HepG2 (cell line): ENCODE data around the gene SLC16A4. TPM values are rescaled to one million over a fixed set of nuclear protein-coding genes. Genes with fewer than 3 reads are reported as not detected.

ENCODE experiments used
- ATAC-seq: fragments of 200-7000 bp; cut with Tn5 transposase; 3 replicates; pipeline ENCODE4 v1.9.1; 2020; ENCODE audit warnings: mild to moderate bottlenecking, moderate library complexity
- BruUV-seq: library from RNA; stranded (reverse); fragments of 400-500 nt; replicated peaks from 2 replicates; lab custom pipeline; 2021; lab: Mats Ljungman, UMichigan
- CTCF ChIA-PET: fragments of 300-600 bp; formaldehyde crosslinking; extraction: SDS; loops from one replicate; lab custom pipeline; 2021; ENCODE audit warnings: low total read pairs, inconsistent platforms, low intra/inter-chr PET ratio; lab: Yijun Ruan, JAX
- POLR2A ChIA-PET: fragments of 350-600 bp; sonication (Branson Sonifier 250); formaldehyde crosslinking; loops from one replicate; lab custom pipeline; 2020; ENCODE audit warnings: antibody characterized with exemption, inconsistent platforms; lab: Yijun Ruan, JAX
- DNase-seq: peaks from one replicate; pipeline ENCODE4 v3.0.0-alpha.2; 2015; ENCODE audit warnings: low spot score
- FAIRE-seq: peaks from 3 replicates; lab custom pipeline; 2011; peaks lifted over from hg19 to GRCh38; lab: Jason Lieb, UNC
- H2AFZ ChIP-seq: one replicate; pipeline ENCODE4 v1.6.1; 2011; ENCODE audit warnings: low read length, inconsistent platforms
- H3K27ac ChIP-seq: fragments of 300-600 bp; 3 replicates; pipeline ENCODE4 v1.8.0; 2011; ENCODE audit warnings: mixed run types, mild to moderate bottlenecking, mixed read lengths, low read length, inconsistent platforms; ENCODE audit not compliant: insufficient read depth; ENCODE audit errors: extremely low read length
- H3K27me3 ChIP-seq, 2 experiments: fragments of 200-600 bp in 1 of 2; 2 replicates in 1 of 2; 3 replicates in 1 of 2; pipeline versions ENCODE4 v1.6.0 to v1.8.0; 2011; ENCODE audit warnings: low read length in 2 of 2, mild to moderate bottlenecking in 2 of 2, moderate library complexity in 2 of 2, inconsistent platforms in 1 of 2; ENCODE audit not compliant: insufficient read depth in 2 of 2, control insufficient read depth in 1 of 2
- H3K36me3 ChIP-seq, 2 experiments: fragments of 200-600 bp in 1 of 2; replicated peaks in 1 of 2; 2 replicates in 1 of 2; 3 replicates in 1 of 2; pipeline versions ENCODE4 v1.5.1 to v1.8.0; 2011; ENCODE audit warnings: low read length in 2 of 2, inconsistent platforms in 1 of 2; ENCODE audit not compliant: insufficient read depth in 2 of 2, control insufficient read depth in 1 of 2
- H3K4me1 ChIP-seq: 2 replicates; pipeline ENCODE4 v1.5.1; 2012; ENCODE audit warnings: low read length, inconsistent platforms; ENCODE audit not compliant: insufficient read depth
- H3K4me2 ChIP-seq: 2 replicates; pipeline ENCODE4 v1.6.0; 2011; ENCODE audit warnings: low read depth, low read length, inconsistent platforms
- H3K4me3 ChIP-seq, 3 experiments: fragments of 200-600 bp in 1 of 3; sonication (generic), shearing (Covaris generic) in 1 of 3; replicated peaks in 1 of 3; 2 replicates each; pipeline ENCODE4 v1.5.1; 2011 to 2016; ENCODE audit warnings: low read length in 3 of 3, inconsistent platforms in 2 of 3, low read depth in 2 of 3, mild to moderate bottlenecking in 2 of 3, control low read depth in 1 of 3, mixed read lengths in 1 of 3; ENCODE audit not compliant: insufficient read depth in 1 of 3
- H3K79me2 ChIP-seq: one replicate; pipeline ENCODE4 v1.6.1; 2011; ENCODE audit warnings: low read length, inconsistent platforms; ENCODE audit not compliant: insufficient read depth
- H3K9ac ChIP-seq: 2 replicates; pipeline ENCODE4 v1.6.0; 2011; ENCODE audit warnings: mild to moderate bottlenecking, low read depth, low read length, inconsistent platforms; ENCODE audit not compliant: insufficient read depth
- H3K9me3 ChIP-seq: 2 replicates; pipeline ENCODE4 v1.5.1; 2012; ENCODE audit warnings: mild to moderate bottlenecking, low read length
- H4K20me1 ChIP-seq: 2 replicates; pipeline ENCODE4 v1.6.0; 2011; ENCODE audit warnings: inconsistent platforms, mild to moderate bottlenecking, low read length, moderate library complexity; ENCODE audit not compliant: insufficient read depth
- CCAR2 ChIP-seq: fragments of 200-400 bp; formaldehyde crosslinking; optimal IDR thresholded peaks from 2 replicates; pipeline ENCODE3; 2018; ENCODE audit warnings: low read depth, mild to moderate bottlenecking, low read length, moderate library complexity
- PITX1 ChIP-seq: sonication (generic); formaldehyde crosslinking; IDR thresholded peaks from 2 replicates; pipeline ENCODE4 v1.5.1; 2020; ENCODE audit warnings: mild to moderate bottlenecking, missing genetic modification reagents
- SALL1 ChIP-seq: sonication (generic); formaldehyde crosslinking; IDR thresholded peaks from 2 replicates; pipeline ENCODE4 v1.8.0; 2022; ENCODE audit warnings: mild to moderate bottlenecking, missing genetic modification reagents
- TCF7L2 ChIP-seq: IDR thresholded peaks from 2 replicates; pipeline ENCODE4 v1.6.1; 2011; ENCODE audit warnings: mild to moderate bottlenecking, low read depth, low read length, moderate library complexity
- ZNF138 ChIP-seq: sonication (generic); formaldehyde crosslinking; IDR thresholded peaks from 2 replicates; pipeline ENCODE4 v1.5.0; 2020; ENCODE audit warnings: mild to moderate bottlenecking, low read depth, missing genetic modification reagents
- ZNF225 ChIP-seq: sonication (generic); formaldehyde crosslinking; IDR thresholded peaks from 2 replicates; pipeline ENCODE4 v1.4.0; 2020; ENCODE audit warnings: mild to moderate bottlenecking, missing genetic modification reagents
- ZNF235 ChIP-seq: sonication (generic); formaldehyde crosslinking; IDR thresholded peaks from 2 replicates; pipeline ENCODE4 v1.8.1; 2023; ENCODE audit warnings: mild to moderate bottlenecking, missing genetic modification reagents, borderline replicate concordance
- ZNF761 ChIP-seq: sonication (generic); formaldehyde crosslinking; conservative IDR thresholded peaks from 2 replicates; pipeline ENCODE4 v1.4.0; 2020; ENCODE audit warnings: mild to moderate bottlenecking, missing genetic modification reagents
- WGBS: methylation state at CpG from one replicate; pipeline ENCODE4 v1.1.6; 2017; ENCODE audit warnings: low lambda C conversion rate; 5-methylcytosine and 5-hydroxymethylcytosine counted together
- in situ Hi-C: cut with HindIII; loops from 2 replicates; pipeline ENCODE4 v1.10.0; 2017; ENCODE audit warnings: low pct_unique_long_range_greater_than_20kb; ENCODE audit not compliant: extremely low pct_ligation_motif_present
- intact Hi-C: fragments of 100-400 bp; cut with micrococcal nuclease; formaldehyde crosslinking; loops from one replicate; pipeline ENCODE4 v1.10.0; 2022; ENCODE audit not compliant: unreplicated experiment
- polyA plus RNA-seq, 8 experiments: library from polyadenylated mRNA; depleted of rRNA in 3 of 8; stranded (reverse) in 7 of 8; unstranded in 1 of 8; fragments of >200 nt; fragmentation: Illumina TruSeq in 4 of 8; extraction: Trizol in 4 of 8; gene quantifications; 2 replicates each; pipeline versions ENCODE4 v1.2.1 to v1.2.3, GENCODE V29; 2011 to 2016; ENCODE audit warnings: low read depth in 4 of 8, missing spikeins in 1 of 8, mixed read lengths in 1 of 8; ENCODE audit not compliant: insufficient read depth in 1 of 8
- total RNA-seq, 5 experiments: library from RNA; depleted of rRNA; stranded (reverse); fragments of >200 nt; fragmentation: Illumina TruSeq; extraction: Trizol; gene quantifications; 2 replicates each; pipeline ENCODE4 v1.2.3, GENCODE V29; 2016; ENCODE audit warnings: low read depth in 1 of 5
- TF ChIP-seq, protein P1 (sequence below): sonication (generic); formaldehyde crosslinking; IDR thresholded peaks from 2 replicates; pipeline ENCODE4 v1.5.1; 2020; ENCODE audit warnings: missing genetic modification reagents, mild to moderate bottlenecking, borderline replicate concordance
- TF ChIP-seq, protein P2 (sequence below): IDR thresholded peaks from 2 replicates; pipeline ENCODE4 v1.6.1; 2018; ENCODE audit warnings: missing genetic modification reagents
- TF ChIP-seq, protein P3 (sequence below): sonication (generic); formaldehyde crosslinking; IDR thresholded peaks from 2 replicates; pipeline ENCODE4 v1.8.0; 2022; ENCODE audit warnings: mild to moderate bottlenecking, missing genetic modification reagents; ENCODE audit not compliant: insufficient replicate concordance
- TF ChIP-seq, protein P4 (sequence below): sonication (generic); formaldehyde crosslinking; IDR thresholded peaks from 2 replicates; pipeline ENCODE4 v1.8.0; 2022; ENCODE audit warnings: missing genetic modification reagents, mild to moderate bottlenecking, inconsistent platforms, borderline replicate concordance
- TF ChIP-seq, protein P5 (sequence below): sonication (generic); formaldehyde crosslinking; IDR thresholded peaks from 2 replicates; pipeline ENCODE4 v1.9.0; 2021; ENCODE audit warnings: missing genetic modification reagents, mild to moderate bottlenecking, borderline replicate concordance

The SLC16A4 gene
- total and polyA plus RNA-seq, 2 of the 13 experiments (the other 11 are each of a cell fraction or from before 2014, with no cell fraction given) = 1.1 to 1.5 TPM

DNA sequence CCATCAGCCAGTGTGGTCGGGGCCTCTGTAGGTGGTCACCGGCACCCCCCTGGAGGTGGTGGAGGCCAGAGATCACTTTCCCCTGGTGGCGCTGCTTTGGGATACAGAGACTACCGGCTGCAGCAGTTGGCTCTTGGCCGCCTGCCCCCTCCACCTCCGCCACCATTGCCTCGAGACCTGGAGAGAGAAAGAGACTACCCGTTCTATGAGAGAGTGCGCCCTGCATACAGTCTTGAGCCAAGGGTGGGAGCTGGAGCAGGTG is 50.7 kb downstream of the SLC16A4 start (continued):
- no peak for TF ChIP-seq ZNF235 (CRISPR knock-in tag)

DNA sequence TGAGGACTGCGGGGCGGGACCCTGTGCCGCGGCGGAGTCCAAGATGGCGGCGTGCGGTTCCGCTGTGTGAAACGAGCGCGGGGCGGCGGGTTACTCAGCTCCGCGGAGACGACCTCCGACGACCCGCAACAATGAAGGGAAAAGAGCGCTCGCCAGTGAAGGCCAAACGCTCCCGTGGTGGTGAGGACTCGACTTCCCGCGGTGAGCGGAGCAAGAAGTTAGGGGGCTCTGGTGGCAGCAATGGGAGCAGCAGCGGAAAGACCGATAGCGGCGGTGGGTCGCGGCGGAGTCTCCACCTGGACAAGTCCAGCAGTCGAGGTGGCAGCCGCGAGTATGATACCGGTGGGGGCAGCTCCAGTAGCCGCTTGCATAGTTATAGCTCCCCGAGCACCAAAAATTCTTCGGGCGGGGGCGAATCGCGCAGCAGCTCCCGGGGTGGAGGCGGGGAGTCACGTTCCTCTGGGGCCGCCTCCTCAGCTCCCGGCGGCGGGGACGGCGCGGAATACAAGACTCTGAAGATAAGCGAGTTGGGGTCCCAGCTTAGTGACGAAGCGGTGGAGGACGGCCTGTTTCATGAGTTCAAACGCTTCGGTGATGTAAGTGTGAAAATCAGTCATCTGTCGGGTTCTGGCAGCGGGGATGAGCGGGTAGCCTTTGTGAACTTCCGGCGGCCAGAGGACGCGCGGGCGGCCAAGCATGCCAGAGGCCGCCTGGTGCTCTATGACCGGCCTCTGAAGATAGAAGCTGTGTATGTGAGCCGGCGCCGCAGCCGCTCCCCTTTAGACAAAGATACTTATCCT is 51.2 kb downstream of the SLC16A4 start:
- Histone ChIP-seq H3K9ac (peak overlapping the region; percentile 97), H3K79me2 (peaks cover 61% of the 10 kb centered on the region), H3K4me1 (peaks cover 73% of the 10 kb centered on the region), H3K4me2 (peak overlapping the region; percentile 96), H3K27ac (peak overlapping the region; percentile 100), H3K4me3 (peak overlapping the region; percentile 81 to 91 (median 84)), H4K20me1 (peaks cover 47% of the 10 kb centered on the region), H3K9me3 (no peaks in the 10 kb centered on the region), H3K36me3 (peaks cover 4 to 22% of the 10 kb centered on the region in 2 experiments; a peak in 4 of 5 replicates), H2AFZ (no peak overlapping the region), H3K27me3 (no peaks in the 10 kb centered on the region; a peak in 1 of 5 replicates)
- DNase-seq = peak; percentile 53
- WGBS = 2% methylated on average over 29 of the region's 77 CpGs
- ATAC-seq = peak; percentile 32
- intact Hi-C loops = loop anchor here (2.0 to 5.0 kb wide), 2 partner anchors 53 to 67 kb away; partner anchors contain the start of genes LAMTOR5 and SLC16A4
- POLR2A ChIA-PET = interaction anchor here (0.6 to 3.9 kb wide), 19 partner anchors 8 to 1240 kb away, joined by 3 to 30 read pairs (median 8); partner anchors contain the start of genes KCNC4, LAMTOR5 and STRIP1
- CTCF ChIA-PET = interaction anchor here (1.0 kb wide), 1 partner anchor 68 kb away, joined by 3 read pairs; the partner anchor contains the start of gene LAMTOR5
- TSS peak; percentile 50 for BruUV-seq
- FAIRE-seq = no peak
- in situ Hi-C loops = no loop called here
- TF ChIP-seq, protein P1, sequence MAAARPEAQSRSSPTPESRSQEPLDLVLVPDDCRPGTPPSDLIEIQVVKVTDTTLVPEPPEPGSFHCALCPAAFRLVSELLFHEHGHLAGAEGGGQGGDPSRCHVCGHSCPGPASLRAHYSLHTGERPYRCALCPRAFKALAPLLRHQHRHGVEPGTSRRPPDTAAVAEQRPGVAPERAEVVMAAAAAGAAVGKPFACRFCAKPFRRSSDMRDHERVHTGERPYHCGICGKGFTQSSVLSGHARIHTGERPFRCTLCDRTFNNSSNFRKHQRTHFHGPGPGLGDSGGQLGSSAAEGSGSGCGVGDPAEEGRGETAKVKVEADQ (CRISPR knock-in tag) = no peak; the same call in 1 of the 2 replicates
- TF ChIP-seq, protein P2, sequence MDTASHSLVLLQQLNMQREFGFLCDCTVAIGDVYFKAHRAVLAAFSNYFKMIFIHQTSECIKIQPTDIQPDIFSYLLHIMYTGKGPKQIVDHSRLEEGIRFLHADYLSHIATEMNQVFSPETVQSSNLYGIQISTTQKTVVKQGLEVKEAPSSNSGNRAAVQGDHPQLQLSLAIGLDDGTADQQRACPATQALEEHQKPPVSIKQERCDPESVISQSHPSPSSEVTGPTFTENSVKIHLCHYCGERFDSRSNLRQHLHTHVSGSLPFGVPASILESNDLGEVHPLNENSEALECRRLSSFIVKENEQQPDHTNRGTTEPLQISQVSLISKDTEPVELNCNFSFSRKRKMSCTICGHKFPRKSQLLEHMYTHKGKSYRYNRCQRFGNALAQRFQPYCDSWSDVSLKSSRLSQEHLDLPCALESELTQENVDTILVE = no peak
- TF ChIP-seq ZNF138 (CRISPR knock-in tag) (no peak), ZNF225 (CRISPR knock-in tag) (no peak), CCAR2 (no peak), PITX1 (CRISPR knock-in tag) (no peak), TCF7L2 (no peak), ZNF761 (CRISPR knock-in tag) (no peak), SALL1 (CRISPR knock-in tag) (no peak; the same call in 1 of the 2 replicates)
- TF ChIP-seq, protein P3, sequence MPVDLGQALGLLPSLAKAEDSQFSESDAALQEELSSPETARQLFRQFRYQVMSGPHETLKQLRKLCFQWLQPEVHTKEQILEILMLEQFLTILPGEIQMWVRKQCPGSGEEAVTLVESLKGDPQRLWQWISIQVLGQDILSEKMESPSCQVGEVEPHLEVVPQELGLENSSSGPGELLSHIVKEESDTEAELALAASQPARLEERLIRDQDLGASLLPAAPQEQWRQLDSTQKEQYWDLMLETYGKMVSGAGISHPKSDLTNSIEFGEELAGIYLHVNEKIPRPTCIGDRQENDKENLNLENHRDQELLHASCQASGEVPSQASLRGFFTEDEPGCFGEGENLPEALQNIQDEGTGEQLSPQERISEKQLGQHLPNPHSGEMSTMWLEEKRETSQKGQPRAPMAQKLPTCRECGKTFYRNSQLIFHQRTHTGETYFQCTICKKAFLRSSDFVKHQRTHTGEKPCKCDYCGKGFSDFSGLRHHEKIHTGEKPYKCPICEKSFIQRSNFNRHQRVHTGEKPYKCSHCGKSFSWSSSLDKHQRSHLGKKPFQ = no peak
- TF ChIP-seq, protein P4, sequence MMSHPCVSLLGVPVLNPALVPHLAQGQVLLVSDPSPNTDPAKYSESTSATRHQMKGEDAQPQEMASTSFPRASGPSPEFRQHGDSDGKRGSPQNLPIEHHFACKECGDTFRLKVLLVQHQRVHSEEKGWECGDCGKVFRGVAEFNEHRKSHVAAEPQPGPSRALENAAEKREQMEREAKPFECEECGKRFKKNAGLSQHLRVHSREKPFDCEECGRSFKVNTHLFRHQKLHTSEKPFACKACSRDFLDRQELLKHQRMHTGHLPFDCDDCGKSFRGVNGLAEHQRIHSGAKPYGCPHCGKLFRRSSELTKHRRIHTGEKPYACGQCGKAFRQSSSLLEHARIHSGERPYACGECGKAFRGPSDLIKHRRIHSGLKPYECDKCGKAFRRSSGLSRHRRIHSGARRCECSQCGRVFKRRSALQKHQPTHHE (CRISPR knock-in tag) = no peak
- TF ChIP-seq, protein P5, sequence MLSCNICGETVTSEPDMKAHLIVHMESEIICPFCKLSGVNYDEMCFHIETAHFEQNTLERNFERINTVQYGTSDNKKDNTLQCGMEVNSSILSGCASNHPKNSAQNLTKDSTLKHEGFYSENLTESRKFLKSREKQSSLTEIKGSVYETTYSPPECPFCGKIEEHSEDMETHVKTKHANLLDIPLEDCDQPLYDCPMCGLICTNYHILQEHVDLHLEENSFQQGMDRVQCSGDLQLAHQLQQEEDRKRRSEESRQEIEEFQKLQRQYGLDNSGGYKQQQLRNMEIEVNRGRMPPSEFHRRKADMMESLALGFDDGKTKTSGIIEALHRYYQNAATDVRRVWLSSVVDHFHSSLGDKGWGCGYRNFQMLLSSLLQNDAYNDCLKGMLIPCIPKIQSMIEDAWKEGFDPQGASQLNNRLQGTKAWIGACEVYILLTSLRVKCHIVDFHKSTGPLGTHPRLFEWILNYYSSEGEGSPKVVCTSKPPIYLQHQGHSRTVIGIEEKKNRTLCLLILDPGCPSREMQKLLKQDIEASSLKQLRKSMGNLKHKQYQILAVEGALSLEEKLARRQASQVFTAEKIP = no peak
